HG03139 (cell line): ENCODE measurements around the gene ZFYVE9.
"Not testable (repeated sequence)": the region's sequence is repeated elsewhere in the genome, so short reads cannot be mapped to it uniquely, and the experiment has no call there.

ENCODE experiments used
- ATAC-seq: cut with Tn5 transposase; IDR thresholded peaks from one replicate; pipeline ENCODE4 v1.9.1; 2021; ENCODE audit not compliant: unreplicated experiment

Gene ZFYVE9

GRCh38 chr1:52365746-52366516 is 224.0 kb downstream of the ZFYVE9 start, which contains the start of gene CC2D1B:
TSS of gene CC2D1B (minus strand) at chr1:52366205. CDS start at chr1:52364620, 1,585 bp downstream.
- peak; percentile 91 for ATAC-seq

GRCh38 chr1:52366517-52366827 is 224.6 kb downstream of the ZFYVE9 start:
- ATAC-seq = no peak

DNA sequence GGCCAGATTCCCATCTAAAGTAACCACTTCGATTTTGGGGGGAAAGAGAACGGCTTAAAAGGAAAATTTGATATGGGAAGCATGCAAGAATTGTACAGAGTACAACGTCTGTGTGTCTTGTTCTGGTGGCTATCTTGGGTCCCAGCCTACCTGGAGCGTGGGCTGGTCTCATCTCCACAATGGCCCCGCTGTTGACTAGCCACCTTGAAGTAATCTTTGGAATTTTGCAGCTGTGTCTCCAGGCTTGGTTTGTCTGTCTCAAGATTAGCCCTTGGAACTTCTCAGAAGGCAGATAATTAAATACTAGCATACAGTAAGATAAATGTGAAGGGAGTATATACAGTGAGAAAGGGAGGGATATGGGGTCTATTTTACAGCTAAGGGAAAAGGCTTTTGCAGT is 225.4 kb downstream of the ZFYVE9 start:
- no peak for ATAC-seq

GRCh38 chr1:52368383-52369172 is 226.7 kb downstream of the ZFYVE9 start:
- ATAC-seq = no peak

DNA sequence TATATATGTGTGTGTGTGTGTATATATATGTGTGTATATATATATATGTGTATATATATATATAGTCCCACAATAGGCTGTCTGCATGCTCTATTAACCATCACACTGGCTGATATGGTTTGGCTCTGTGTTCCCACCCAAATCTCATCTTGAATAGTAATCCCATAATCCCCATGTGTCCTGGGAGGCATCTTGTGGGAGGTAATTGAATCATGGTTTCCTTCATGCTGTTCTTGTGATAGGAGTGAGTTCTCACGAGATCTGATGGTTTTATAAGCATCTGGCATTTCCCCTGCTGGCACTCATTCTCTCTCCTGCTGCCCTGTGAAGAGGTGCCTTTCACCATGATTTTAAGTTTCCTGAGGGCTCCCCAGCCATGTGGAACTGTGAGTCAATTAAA is 228.0 kb downstream of the ZFYVE9 start:
- not testable (repeated sequence) for ATAC-seq

DNA sequence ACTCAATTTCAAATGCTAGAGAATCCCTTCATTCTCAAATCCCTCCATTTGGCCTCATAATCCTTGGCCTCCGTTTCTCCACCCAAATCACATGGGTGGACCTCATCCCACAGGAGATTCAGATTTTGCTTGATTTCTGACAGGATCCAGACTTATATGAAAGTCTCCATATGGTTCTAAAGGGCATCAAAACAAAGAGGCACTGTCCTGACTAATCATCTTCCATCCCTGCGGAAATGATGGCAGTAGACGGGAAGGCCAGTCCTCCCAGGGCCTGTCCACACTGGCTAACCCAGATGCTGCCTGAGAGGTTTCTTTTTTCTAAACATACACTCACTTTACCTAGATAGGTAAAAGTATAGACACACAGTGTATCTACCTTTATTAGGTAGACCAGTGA is 243.5 kb downstream of the ZFYVE9 start:
- ATAC-seq = no peak

GRCh38 chr1:52386458-52386857 is 244.6 kb downstream of the ZFYVE9 start:
- ATAC-seq = no peak

DNA sequence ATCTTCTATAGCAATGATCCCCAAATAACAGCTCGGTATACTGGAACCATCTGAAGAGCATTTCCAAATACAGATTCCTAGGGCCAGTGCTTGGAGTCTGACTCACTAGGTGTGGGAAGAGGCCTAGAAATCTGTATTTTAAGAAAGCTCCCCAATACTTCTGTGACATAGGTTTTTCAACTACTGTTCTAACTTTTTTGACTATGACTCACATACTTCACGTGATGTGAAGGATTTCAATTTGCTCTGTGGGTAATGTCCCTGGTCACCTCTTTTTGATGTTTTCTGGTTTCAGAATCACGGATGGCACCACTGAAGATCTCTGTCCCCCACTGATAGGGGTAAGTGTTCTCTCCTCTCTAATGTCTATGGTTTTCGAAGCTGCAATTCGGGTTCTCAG is 251.3 kb downstream of the ZFYVE9 start:
- no peak for ATAC-seq
